CD4-positive, alpha-beta T cell treated with Interferon alpha-2 for 1 hour (primary cell): Measurements from ENCODE around the gene TAT.
"Not testable (repeated sequence)": the region's sequence is repeated elsewhere in the genome, so short reads cannot be mapped to it uniquely, and the experiment has no call there.

Experiments
- DNase-seq, 2 donors: peaks; one replicate each; pipeline ENCODE4 v3.0.0-alpha.2; 2020 to 2022

The TAT gene

DNA sequence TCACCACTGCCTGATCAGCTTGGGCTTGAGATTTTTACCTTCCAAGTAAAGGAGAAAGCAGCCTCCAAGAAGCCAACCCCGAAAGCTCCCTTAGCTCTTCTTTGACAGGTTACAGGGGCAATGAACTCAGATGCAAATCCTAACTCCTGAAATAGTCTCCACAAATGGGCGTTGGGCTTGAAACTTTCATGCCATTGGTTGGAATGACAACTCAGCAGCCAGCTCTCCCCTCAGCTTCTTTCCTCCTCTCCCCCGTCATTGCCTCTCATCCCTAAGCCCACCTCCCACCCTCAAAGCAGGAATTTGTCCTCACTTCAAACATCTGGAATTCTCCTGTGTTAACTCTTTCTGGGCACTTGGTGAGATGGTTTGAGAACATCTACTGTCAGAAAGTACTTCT lies at the start of gene TAT:
Gene TAT, minus strand, starts transcription at position 122 of the 400 bp plus-strand sequence. CDS start 677 bp downstream, outside the sequence.
- no peak for DNase-seq

DNA sequence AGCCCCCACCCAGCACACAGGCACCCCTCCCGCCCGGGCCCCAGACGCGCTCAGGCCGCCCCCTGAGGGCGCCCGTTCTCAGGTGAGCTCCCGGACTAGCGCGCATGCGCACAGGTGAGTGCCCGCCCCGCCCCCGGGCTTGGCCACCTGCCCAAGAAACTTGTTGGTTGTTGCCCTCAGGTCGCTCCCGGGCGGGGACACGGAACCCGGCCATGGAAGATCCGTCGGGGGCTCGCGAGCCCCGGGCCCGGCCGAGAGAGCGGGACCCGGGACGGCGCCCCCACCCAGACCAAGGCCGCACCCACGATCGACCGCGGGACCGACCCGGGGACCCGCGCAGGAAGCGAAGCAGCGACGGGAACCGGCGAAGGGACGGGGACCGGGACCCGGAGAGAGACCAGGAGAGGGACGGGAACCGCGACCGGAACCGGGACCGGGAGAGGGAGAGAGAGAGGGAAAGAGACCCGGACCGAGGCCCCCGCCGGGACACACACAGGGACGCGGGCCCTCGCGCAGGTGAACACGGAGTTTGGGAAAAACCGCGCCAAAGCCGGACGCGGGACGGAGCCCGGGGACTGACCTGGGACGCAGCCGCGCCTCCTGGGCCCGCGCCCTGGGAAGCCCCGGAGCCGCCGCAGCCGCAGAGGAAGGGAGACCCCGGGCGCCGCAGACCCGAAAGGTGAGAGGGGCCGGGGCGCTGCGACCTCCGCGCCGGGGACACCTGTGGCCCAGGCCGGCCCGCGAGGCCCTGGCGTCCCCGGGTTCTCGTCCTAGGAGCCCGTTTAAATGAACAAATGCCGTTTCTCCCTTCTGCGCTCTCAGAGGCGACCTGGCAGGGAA lies 49.3 kb upstream of the TAT start, which contains the start of gene MARVELD3:
Gene MARVELD3, plus strand, starts transcription at position 167 of the 840 bp plus-strand sequence. Its CDS starts 46 bp downstream, at position 213.
- DNase-seq: peak; percentile 2 to 25

DNA sequence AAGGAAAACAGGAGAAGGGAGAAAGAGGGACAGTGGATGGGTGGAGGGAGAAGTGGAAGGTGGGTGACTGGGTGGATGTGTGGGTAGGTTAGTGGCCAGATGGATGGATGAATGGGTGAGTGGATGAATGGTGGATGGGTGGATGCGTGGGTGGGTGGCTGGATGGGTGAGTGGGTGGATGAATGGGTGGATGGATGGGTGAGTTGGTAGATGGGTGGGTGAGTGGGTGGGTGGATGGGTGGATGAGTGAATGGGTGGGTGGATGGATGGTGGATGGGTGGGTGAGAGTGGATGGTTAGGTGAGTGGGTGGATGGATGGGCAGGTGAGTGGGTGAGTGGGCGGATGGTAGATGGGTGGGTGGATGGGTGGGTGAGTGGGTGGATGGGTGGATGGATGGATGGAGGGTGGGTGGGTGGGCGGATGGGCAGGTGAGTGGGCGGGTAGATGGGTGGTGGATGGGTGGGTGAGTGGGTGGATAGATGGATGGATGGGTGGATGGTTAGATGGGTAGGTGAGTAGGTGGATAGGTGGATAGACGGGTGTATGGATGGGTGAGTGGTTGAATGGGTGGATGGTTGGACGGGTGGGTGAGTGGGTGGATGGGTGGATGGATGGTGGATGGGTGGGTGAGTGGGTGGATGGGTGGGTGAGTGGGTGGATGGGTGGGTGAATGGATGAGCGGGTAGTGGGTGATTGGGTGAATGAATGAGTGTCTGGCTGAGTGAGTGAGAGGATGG lies 48.4 kb upstream of the TAT start:
- no peak for DNase-seq

DNA sequence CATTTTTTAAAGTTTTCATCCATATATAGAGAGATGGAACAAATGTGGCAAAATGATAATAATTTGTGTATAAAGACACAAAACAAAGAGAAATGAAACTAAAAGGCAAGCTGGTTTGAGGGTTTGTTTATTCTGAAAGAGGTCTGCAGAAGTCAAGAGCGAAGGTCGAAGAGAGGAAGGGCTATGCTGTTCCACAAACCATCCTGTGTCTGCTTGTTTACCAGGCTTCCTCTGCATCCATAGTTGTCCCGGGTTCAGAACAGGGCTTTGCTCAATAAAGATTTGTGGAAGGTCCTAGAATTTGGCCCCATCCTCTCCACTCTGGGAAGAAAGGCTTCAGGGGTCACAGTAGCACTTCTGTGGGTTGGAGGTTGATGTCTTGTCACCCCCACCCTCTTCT lies 46.7 kb upstream of the TAT start:
- no peak for DNase-seq

DNA sequence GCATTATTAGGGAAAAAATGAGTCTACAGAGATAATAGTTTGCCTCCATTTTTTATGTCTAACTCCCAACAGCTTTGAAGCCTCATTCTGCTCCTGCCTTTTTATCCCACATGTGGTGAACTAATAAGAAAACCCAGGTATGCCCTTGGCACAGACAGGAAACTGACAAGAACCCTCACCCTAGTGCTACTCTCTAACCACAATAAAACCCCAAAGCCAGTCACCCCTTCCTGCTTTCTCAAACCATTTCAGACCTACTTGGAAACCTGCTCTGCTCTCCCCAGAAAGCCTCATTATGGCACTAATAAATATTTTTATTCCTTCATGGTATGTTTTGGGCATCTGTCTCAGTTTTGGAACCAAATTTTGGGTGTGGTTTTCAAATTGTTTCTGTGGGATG lies 45.2 kb upstream of the TAT start:
- DNase-seq: peak in 1 of 2 donors; percentile 25

DNA sequence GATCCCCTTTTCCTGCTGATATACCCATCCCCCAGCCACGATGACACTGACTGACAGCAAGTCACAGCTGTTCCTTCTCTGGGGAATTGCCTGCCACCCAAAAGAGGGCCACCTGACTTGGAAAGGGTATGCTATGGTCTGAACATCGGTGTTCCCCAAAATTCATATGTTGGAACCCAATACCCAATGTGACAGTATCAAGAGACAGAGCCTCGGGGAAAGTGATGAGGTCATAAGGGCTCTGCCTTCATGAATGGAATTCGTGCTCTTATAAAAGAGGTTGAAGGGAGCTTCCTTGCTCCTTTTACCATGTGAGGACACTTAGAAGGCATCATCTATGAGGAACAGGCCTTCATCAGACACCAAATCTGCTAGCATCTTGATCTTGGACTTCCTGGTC lies 41.5 kb upstream of the TAT start:
- no peak for DNase-seq

DNA sequence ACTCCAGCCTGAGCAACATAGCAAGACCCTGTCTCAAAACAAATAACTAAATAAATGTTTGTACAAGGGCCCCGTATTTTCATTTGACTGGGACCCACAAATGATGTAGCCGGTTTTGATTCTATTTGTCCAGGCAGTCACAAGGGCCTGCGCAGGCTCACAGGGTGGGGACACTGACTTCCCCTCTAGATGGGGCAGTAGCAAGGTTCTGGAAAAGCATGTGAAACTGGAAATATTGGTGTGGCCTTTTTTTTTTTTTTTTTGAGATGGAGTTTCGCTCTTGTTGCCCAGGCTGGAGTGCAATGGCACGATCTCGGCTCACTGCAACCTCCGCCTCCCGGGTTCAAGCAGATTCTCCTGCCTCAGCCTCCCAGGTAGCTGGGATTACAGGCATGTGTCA lies 38.1 kb upstream of the TAT start:
- not testable (repeated sequence) for DNase-seq

DNA sequence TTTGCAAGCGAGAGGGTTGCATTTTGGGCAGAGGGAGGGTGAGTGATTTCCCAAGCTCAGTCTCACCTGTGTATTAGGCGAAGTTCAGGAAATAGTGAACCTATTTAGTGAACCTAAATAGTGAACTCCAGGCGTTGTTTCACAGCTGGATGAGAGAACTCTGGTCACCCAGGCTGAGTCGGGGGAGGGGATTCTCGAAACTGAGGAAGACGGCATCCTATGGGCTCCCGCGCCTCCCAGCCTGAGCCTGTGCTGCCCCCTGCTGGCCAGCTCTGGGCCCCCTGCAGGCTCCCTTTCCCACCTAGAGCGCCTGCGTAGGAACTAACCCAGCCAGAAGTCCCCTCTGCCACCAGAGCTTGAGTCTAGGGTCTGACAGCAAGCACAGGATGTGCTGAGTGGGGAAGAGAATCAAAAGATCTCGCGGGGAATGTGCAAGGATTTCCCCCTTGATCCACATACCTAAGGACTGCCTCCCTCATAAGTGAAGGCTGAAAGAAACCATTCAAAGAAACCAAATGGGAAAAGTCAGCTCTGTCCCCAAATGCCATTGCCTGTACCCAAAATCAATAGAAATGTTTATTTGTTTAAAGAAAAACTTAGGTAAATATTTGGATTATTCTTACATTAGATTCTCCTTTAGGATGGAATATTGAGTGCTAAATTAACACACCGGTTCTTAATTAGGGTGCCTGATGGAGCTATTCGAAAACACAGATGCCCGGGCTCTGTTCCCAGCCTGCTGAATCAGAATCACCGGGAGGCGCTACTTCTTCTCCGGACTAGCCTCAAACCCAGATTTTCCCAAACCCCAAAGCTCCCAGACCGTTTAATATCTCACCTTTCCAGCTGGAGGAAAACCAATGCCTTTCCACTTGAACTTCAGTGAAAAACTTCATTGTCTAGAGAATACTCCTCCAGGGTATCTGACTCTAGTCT lies 34.3 kb upstream of the TAT start:
- DNase-seq: peak; percentile 73 to 74

DNA sequence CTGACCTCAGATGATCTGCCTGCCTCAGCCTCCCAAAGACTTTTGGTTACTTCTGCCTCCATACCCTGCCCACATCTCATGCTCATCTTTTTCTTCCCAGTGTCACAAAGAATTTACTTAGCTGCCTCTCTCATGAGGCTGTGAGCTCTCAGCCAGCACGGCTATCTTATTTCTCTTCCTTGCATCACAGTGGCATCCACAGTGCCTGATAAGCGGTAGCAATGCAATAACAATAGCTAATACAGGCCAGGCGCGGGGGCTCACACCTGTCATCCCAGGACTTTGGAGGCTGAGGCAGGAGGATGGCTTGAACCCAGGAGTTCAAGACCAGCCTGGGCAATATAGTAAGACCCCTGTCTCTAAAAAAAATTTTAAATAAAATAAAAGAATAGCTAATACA lies 33.6 kb upstream of the TAT start:
- no peak for DNase-seq

DNA sequence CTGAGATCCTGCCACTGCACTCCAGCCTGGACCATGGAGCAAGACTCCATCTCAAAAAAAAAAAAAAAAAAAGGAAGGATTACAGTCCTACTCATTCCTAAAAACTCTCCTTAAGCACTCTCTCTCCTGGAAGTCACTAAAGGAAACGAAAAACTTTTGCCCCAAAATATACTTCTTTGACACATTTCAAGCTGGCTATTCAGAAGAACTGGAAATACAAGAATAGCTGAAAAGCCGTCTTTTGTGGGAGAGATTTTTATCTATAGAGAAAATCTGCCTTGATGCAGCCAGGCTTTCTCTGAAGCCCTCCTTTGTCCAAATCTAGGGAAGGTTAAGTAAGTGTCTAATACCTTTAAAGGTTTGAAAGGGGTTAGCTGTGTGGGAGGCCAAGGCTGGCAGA lies 32.2 kb upstream of the TAT start:
- no peak for DNase-seq

DNA sequence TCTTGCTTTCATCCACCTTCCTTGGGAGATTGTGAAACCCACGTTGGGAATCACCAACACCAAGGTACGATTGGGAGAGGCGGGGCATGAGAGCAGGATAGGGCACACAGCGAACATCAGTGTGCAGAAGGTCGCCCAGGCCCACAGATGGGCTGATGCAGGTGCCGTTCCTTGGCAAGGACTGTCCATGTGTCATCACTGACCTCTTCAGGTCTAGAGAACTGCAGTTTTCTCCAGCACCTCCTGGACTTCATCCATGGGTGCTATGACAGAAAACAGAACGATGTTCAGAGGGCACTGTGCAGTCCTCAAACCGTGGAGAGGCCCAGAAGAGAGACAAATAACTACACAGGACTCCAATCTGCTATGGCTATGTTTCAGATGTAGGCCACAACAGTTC lies 23.9 kb upstream of the TAT start:
- DNase-seq: no peak

DNA sequence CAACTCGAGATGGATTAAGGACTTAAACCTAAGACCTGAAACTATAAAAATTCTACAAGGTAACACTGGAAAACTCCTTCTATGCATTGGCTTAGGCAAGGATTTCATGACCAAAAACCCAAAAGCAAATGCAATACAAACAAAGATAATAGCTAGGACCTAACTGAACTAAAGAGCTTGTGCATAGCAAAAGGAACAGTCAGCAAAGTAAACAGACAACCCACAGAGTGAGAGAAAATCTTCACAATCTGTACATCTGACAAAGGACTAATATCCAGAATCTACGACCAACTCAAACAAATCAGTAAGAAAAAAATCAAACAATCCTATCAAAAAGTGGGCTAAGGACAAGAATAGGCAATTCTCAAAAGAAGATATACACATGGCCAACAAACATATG lies 21.5 kb upstream of the TAT start:
- DNase-seq: not testable (repeated sequence)

DNA sequence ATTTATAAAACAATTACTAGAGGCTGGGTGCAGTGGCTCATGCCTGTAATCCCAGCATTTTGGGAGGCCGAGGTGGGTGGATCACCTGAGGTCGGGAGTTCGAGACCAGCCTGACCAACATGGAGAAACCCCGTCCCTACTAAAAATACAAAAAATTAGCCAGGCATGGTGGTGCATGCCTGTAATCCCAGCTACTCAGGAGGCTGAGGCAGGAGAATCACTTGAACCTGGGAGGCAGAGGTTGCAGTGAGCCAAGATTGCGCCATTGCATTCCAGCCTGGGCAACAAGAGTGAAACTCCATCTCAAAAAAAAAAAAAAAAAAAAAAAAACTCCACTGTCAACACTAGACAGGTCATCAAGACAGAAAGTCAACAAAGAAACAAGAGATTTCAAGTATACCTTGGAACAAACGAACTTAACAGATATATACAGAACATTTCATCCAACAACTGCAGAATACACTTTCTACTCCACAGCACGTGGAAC lies 18.5 kb upstream of the TAT start:
- DNase-seq: not testable (repeated sequence)

DNA sequence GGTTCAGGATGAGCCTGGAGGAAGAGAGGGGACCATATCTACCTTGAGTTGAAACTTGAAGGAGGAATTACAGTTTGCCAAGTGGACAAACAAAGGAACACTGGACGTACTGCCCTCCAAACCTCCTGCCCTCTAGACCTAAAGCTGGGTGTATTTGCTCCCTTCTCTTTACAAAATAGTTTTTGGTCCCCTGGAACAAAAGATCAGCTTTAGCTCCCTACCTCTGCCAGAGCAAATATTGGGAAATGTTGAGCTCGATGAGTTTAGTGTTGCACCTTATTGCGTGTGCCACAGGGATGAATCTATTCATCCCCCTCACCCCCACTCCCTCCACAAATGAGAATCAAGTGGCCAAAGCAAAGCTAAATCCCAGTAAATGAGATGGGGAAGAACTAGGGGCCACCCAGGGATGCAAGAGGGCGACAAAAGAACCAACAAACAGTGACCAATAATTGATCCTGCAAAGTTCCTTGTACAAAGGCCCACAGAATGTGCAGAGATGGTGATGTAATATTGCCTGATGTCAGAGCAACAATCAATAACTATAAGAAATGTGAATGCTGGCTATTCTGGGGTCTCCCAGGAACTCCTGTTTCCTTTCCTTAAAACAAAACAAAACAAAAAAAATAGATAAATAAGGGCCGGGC lies 17.2 kb upstream of the TAT start:
- no peak for DNase-seq

DNA sequence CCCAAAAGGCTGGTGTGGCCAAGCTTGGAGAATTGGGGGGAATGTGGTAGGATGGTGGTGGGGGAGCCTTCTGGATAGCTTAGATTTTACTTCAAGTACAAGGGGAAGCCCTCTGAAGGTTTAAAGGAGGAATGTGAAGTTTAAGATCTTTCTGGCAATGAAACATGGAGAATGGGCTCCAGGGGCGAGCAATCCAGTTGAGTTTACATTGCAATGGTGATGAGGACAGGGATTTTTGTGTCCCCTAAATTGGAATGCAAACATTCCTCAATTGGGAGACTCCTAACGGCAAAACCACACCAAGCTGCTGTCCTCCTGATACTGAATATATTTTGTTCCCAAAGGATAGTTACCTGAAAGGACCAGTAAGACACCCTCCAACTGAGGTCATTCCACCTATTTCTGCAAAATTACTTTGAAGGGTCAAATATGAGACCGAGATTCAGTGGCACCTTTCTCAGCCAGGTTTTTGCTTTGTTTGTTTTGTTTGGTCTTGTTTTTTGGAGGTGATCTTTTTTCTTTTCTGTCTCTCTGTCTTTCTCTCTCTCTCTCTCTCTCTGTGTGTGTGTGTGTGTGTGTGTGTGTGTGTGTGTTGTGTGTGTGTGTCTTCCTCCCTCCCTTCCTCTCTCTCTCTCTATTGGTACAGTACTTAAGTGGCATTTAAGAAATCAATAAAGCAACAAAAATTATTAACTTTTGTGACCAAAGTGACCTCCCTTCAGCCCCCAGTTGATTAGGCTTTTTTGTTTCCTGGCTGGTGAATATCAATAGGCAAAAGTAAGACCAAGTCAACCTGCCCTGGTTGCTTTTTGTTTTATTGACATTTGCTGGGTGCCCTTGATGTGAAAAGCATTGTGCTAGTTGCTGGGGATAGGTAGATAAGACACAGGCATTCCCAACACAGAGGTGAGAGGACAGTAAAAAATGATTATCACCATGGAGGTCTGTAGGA lies 16.4 kb upstream of the TAT start:
- DNase-seq: no peak

DNA sequence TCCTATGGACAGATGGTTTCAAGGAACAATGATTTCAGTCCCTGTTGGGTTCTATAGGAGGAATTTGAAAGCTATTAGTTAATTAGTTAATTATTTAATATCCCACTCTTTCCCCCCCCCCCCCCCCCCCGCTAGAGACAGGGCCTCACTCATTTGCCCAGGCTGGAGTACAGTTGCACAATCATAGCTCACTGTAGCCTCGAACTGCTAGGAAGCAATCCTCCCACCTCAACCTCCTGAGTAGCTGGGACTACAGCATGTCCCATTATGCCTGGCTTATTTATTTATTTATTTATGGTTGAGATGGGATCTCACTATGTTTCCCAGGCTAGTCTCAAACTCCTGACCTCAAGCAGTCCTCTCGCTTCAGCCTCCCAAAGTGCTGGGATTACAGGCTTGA lies 15.0 kb upstream of the TAT start:
- DNase-seq: no peak

DNA sequence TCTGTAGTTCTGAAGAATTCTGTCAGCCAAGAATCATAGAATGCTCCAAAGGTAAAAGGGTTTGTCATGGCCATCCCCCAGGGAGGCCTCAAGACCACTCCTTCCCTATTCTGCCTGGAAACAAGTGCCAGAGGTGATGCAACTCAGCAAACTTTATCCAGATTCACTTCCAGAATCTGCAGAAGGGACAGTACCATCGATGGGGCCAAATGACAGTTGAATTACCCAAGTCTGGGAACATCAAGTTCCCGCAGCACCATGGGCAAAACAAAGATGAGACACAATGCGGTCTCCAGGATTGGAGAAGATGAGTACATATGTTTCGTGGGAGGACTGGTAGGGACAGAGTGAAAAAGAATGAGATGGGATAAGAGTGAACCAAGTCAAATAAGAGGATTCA lies 13.7 kb upstream of the TAT start:
- no peak for DNase-seq

DNA sequence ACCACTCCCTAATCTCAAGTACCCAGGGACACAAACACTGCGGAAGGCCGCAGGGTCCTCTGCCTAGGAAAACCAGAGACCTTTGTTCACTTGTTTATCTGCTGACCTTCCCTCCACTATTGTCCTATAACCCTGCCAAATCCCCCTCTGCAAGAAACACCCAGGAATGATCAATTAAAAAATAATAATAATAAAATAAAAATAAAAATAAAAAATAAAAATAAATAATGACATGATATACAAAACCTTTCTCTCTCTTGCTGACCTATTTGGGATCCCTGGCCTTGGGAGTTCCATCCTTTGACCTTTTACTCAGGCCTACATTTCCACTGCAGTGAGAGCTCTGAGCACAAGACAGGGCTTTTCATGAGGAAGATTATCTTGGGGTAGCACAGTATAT lies 13.2 kb upstream of the TAT start:
- not testable (repeated sequence) for DNase-seq

DNA sequence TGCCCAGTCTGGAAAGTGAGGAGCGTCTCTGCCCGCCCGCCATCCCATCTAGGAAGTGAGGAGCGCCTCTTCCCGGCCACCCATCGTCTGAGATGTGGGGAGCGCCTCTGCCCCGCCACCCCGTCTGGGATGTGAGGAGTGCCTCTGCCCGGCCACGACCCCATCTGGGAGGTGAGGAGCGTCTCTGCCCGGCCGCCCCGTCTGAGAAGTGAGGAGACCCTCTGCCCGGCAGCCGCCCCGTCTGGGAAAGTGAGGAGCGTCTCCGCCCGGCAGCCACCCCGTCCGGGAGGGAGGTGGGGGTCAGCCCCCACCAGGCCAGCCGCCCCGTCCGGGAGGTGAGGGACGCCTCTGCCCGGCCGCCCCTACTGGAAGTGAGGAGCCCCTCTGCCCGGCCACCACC lies 12.4 kb upstream of the TAT start:
- DNase-seq: not testable (repeated sequence)

DNA sequence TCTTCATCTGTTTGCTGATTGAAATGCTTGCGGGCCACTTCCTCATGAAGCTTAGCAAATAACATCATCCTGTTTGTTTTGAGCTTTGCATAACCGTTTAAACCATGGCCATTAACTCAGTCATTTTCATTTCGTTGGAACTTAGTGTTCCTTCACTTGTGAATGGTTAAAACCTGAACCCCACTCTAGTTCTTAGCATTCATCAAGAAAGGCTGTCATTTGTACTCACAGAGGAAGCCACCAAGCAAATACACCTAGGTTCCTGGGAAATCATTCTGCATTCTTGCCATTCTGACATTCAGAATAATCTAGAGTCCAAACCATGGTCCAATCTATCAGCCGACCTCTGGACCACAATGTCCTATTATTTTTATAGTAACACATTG lies 8.4 kb upstream of the TAT start:
- no peak for DNase-seq
